IPS-18a (cell line): ENCODE data around the gene FLYWCH2.

Experiments
- H3K27ac ChIP-seq: one replicate; pipeline ENCODE4 v1.5.1; 2013; ENCODE audit warnings: low read length
- H3K27me3 ChIP-seq: one replicate; pipeline ENCODE4 v1.6.1; 2013; ENCODE audit warnings: mild to moderate bottlenecking, low read length; ENCODE audit not compliant: control insufficient read depth, insufficient read depth
- H3K36me3 ChIP-seq: one replicate; pipeline ENCODE4 v1.6.1; 2013; ENCODE audit warnings: low read depth, low read length; ENCODE audit not compliant: control insufficient read depth
- H3K4me1 ChIP-seq: one replicate; pipeline ENCODE4 v1.6.1; 2013; ENCODE audit warnings: low read depth, low read length; ENCODE audit not compliant: control insufficient read depth
- H3K4me3 ChIP-seq: one replicate; pipeline ENCODE4 v1.5.1; 2013; ENCODE audit warnings: low read length
- H3K9ac ChIP-seq: one replicate; pipeline ENCODE4 v1.6.1; 2013; ENCODE audit warnings: mild to moderate bottlenecking, low read length, moderate library complexity
- H3K9me3 ChIP-seq: one replicate; pipeline ENCODE4 v1.6.1; 2013; ENCODE audit warnings: low read depth, low read length; ENCODE audit not compliant: control insufficient read depth

Gene FLYWCH2

GRCh38 chr16:2843526-2843925, 39.5 kb upstream of the FLYWCH2 start:
- Histone ChIP-seq H3K27me3 (peaks cover 14% of the 10 kb centered on the region), H3K36me3 (no peaks in the 10 kb centered on the region), H3K4me3 (no peak overlapping the region), H3K9me3 (no peaks in the 10 kb centered on the region), H3K9ac (no peak overlapping the region), H3K27ac (no peak overlapping the region), H3K4me1 (no peaks in the 10 kb centered on the region)

GRCh38 chr16:2845116-2845515, 37.9 kb upstream of the FLYWCH2 start:
- H3K4me3 ChIP-seq: no peak overlapping the region
- H3K36me3 ChIP-seq: no peaks in the 10 kb centered on the region
- no peak overlapping the region for H3K27ac ChIP-seq
- H3K27me3 ChIP-seq: peaks cover 14% of the 10 kb centered on the region
- no peak overlapping the region for H3K9ac ChIP-seq
- H3K4me1 ChIP-seq: no peaks in the 10 kb centered on the region
- no peaks in the 10 kb centered on the region for H3K9me3 ChIP-seq

- Histone ChIP-seq H3K27me3 (peaks cover 14% of the 10 kb centered on the region), H3K4me3 (no peak overlapping the region), H3K9me3 (no peaks in the 10 kb centered on the region), H3K9ac (no peak overlapping the region), H3K27ac (no peak overlapping the region), H3K36me3 (no peaks in the 10 kb centered on the region), H3K4me1 (no peaks in the 10 kb centered on the region)
Measured at GRCh38 chr16:2846511-2847310, 36.3 kb upstream of the FLYWCH2 start.

GRCh38 chr16:2848933-2849725, 33.9 kb upstream of the FLYWCH2 start:
- H3K4me1 ChIP-seq: no peaks in the 10 kb centered on the region
- H3K27ac ChIP-seq: no peak overlapping the region
- no peaks in the 10 kb centered on the region for H3K36me3 ChIP-seq
- no peak overlapping the region for H3K4me3 ChIP-seq
- H3K9ac ChIP-seq: no peak overlapping the region
- peaks cover 7% of the 10 kb centered on the region for H3K27me3 ChIP-seq
- no peaks in the 10 kb centered on the region for H3K9me3 ChIP-seq

- no peaks in the 10 kb centered on the region for H3K9me3 ChIP-seq
- no peaks in the 10 kb centered on the region for H3K4me1 ChIP-seq
- H3K27me3 ChIP-seq: peaks cover 5% of the 10 kb centered on the region
- H3K4me3 ChIP-seq: no peak overlapping the region
- H3K27ac ChIP-seq: no peak overlapping the region
- H3K36me3 ChIP-seq: no peaks in the 10 kb centered on the region
- no peak overlapping the region for H3K9ac ChIP-seq
Measured at GRCh38 chr16:2852003-2852730, 30.8 kb upstream of the FLYWCH2 start.

- Histone ChIP-seq H3K27me3 (peaks cover 13% of the 10 kb centered on the region), H3K27ac (no peak overlapping the region), H3K9ac (no peak overlapping the region), H3K36me3 (no peaks in the 10 kb centered on the region), H3K4me1 (no peaks in the 10 kb centered on the region), H3K4me3 (no peak overlapping the region), H3K9me3 (no peaks in the 10 kb centered on the region)
Measured at GRCh38 chr16:2852731-2853507, 30.1 kb upstream of the FLYWCH2 start.

GRCh38 chr16:2853531-2854073, 29.4 kb upstream of the FLYWCH2 start:
- Histone ChIP-seq H3K36me3 (no peaks in the 10 kb centered on the region), H3K27me3 (peaks cover 20% of the 10 kb centered on the region), H3K4me1 (no peaks in the 10 kb centered on the region), H3K9ac (no peak overlapping the region), H3K4me3 (no peak overlapping the region), H3K27ac (no peak overlapping the region), H3K9me3 (no peaks in the 10 kb centered on the region)

GRCh38 chr16:2854700-2855309, 28.2 kb upstream of the FLYWCH2 start:
- no peak overlapping the region for H3K4me3 ChIP-seq
- peaks cover 30% of the 10 kb centered on the region for H3K27me3 ChIP-seq
- no peaks in the 10 kb centered on the region for H3K9me3 ChIP-seq
- H3K9ac ChIP-seq: no peak overlapping the region
- H3K36me3 ChIP-seq: no peaks in the 10 kb centered on the region
- H3K4me1 ChIP-seq: no peaks in the 10 kb centered on the region
- no peak overlapping the region for H3K27ac ChIP-seq

- Histone ChIP-seq H3K9me3 (no peaks in the 10 kb centered on the region), H3K9ac (no peak overlapping the region), H3K4me1 (no peaks in the 10 kb centered on the region), H3K36me3 (no peaks in the 10 kb centered on the region), H3K27ac (no peak overlapping the region), H3K27me3 (peaks cover 34% of the 10 kb centered on the region), H3K4me3 (no peak overlapping the region)
Measured at GRCh38 chr16:2855536-2855935, 27.5 kb upstream of the FLYWCH2 start.

GRCh38 chr16:2856061-2856670, 26.8 kb upstream of the FLYWCH2 start:
- no peaks in the 10 kb centered on the region for H3K9me3 ChIP-seq
- peaks cover 34% of the 10 kb centered on the region for H3K27me3 ChIP-seq
- no peak overlapping the region for H3K27ac ChIP-seq

More at GRCh38 chr16:2856061-2856670, 26.8 kb upstream of the FLYWCH2 start:
- no peak overlapping the region for H3K4me3 ChIP-seq
- H3K9ac ChIP-seq: no peak overlapping the region
- no peaks in the 10 kb centered on the region for H3K4me1 ChIP-seq
- H3K36me3 ChIP-seq: no peaks in the 10 kb centered on the region
